HG03378 (cell line): ENCODE data around the gene FGD2.

Source experiments
- ATAC-seq: cut with Tn5 transposase; IDR thresholded peaks from one replicate; pipeline ENCODE4 v1.9.1; 2021; ENCODE audit warnings: mild to moderate bottlenecking, moderate library complexity; ENCODE audit not compliant: unreplicated experiment

FGD2 gene

GRCh38 chr6:37017606-37018197 lies 12.2 kb downstream of the FGD2 start:
- ATAC-seq: no peak

DNA sequence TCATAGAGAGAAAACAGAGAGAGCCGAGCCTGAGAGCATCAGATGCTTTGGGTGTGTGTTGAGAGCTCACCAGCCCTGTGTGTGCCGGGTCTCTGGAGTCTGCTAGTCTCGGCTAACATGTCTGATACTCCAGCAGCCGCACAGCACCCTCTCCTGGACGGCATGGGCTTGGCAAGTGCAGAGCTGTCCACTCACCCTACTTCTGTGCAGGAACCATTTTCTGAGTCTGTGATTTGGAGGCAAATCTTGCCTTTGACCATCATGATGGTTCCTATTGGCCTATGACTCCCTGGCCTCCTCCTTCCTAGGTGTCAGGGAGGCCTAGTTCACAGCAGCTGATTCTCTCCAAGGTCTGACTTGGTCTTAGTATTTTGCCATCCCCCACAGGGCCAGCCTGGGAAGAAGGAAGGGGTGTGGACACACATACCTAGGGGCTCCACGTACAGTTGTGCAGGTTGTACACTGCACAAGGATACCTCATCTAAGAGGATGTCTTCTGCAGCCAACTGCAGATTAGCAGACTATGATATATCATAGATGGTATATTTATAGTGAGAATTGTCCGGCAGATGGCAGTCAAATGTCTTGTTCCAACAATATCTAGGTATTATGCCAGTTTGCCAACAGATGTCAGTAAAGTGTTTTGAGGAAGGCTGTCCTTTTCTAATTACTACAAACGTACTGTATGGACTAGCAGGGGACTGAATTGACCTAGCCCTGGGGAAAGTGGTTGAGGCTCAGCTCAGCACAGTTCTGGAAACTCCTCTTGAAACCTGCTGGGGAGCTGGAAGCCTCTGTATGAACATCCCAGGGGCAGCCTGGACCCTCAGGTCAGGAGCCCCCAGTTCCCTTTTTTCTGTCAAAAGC lies 13.0 kb downstream of the FGD2 start:
- ATAC-seq: peak; percentile 75

GRCh38 chr6:37019065-37019450 lies 13.6 kb downstream of the FGD2 start:
- ATAC-seq: no peak

DNA sequence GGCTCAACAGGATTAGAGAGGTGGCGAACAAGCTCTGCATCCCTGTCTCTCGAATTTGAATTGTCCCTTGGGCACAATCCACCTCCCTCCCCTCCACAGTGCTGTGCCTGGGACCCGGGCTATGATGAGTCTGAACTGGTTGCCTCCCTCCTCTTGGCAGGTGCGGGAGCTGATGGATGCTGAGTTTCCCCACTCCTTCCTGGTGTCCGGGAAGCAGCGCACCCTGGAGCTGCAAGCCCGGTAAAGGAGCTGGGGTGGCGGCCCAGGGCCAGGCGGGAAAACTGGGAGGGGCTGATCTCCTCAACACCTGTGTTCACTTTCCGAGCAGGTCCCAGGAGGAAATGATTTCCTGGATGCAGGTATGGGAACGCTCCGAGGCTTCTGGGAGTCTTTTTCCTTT lies 14.9 kb downstream of the FGD2 start:
- ATAC-seq: no peak

DNA sequence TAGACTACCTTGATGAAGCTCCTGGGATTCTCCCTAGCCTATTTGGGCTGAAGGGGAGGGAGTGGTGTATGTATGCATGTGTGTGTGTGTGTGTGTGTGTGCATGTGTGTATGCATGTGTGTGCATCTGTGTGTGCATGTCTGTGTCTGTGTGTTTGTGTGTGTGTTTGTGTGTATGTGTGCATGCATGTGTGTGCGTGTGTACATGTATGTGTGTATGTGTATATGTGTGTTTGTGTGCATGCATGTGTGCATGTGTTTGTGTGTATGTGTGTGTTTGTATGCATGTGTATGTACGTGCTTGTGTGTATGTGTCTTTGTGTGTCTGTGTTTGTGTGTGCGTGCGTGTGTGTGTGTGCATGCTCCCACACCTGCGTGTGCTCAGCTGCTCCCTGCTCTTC lies 15.4 kb downstream of the FGD2 start:
- no peak for ATAC-seq

DNA sequence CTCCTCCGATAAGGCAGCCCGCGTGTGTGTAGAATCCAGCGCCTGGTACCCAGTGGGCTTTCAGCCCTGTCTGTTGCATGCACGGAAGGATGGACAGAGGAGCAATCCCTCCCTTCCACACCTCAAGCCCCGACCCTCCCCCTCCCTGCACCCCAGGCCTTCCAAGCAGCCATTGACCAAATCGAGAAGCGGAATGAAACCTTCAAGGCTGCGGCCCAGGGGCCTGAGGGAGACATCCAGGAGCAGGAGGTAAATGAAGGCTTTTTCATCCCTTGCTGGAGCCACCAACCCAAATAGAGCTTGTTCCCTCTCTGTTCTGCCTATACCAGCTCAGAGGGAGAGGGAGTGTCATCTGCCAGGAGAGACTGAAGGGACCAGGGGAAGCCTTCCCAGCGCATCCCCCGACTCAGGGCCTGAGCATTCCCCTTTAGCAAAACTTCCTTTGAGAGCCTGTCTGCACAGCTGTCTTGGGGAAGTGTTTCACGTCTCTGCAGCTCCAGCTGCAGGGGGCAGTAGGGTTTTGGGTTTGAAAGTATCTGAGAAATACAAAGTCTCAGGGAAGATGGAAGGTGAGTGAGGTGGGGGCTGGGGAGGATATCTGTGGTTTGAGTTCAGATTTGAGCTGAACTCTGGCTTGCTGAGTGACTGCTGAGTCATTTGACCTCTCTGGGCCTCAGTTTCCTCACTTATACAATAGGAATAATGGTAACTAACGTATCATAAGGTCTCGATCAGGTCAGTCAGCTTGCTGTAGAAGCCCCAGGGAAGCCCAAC lies 16.1 kb downstream of the FGD2 start:
- ATAC-seq: no peak

DNA sequence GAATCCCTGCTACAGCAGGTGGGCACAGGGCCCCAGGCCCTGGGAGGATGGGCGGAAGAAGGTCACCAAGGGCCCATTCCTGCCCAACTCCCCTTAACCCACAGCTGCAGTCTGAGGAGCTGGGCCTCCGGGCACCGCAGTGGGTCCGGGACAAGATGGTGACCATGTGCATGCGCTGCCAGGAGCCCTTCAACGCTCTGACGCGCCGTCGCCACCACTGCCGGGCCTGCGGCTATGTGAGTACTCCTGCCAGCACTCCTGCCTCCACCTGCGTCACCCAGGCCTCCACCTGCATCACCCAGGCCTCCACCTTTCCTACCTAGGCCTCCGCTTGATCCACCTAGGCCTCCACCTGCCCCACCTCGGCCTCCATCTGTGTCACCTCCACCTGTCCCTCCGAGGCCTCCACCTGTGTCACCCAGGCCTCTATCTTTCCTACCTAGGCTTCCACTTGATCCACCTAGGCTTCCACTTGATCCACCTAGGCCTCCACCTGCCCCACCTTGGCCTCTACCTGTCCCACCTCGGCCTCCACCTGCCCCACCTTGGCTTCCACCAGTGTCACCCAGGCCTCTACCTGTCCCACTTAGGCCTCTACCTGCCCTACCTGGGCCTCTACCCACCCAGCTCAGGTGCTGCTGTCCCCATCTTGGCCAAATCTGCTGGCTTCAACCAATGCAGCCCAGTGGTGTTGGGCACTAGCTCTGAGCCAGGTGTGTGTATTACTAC lies 16.8 kb downstream of the FGD2 start:
- ATAC-seq: no peak

GRCh38 chr6:37024656-37025337 lies 19.3 kb downstream of the FGD2 start:
- ATAC-seq: no peak

GRCh38 chr6:37025621-37026466 lies 20.4 kb downstream of the FGD2 start:
- no peak for ATAC-seq

GRCh38 chr6:37027036-37027720 lies 21.7 kb downstream of the FGD2 start:
- no peak for ATAC-seq

- no peak for ATAC-seq
Measured at GRCh38 chr6:37027811-37028469, 22.5 kb downstream of the FGD2 start.

GRCh38 chr6:37029249-37029971 lies 24.0 kb downstream of the FGD2 start:
- ATAC-seq: no peak

- no peak for ATAC-seq
Measured at GRCh38 chr6:37030599-37030998, 25.1 kb downstream of the FGD2 start.

GRCh38 chr6:37032239-37032638 lies 26.8 kb downstream of the FGD2 start:
- ATAC-seq: no peak

- ATAC-seq: no peak
Measured at GRCh38 chr6:37033255-37033654, 27.8 kb downstream of the FGD2 start.

GRCh38 chr6:37033819-37034795 lies 28.7 kb downstream of the FGD2 start:
- ATAC-seq: no peak

DNA sequence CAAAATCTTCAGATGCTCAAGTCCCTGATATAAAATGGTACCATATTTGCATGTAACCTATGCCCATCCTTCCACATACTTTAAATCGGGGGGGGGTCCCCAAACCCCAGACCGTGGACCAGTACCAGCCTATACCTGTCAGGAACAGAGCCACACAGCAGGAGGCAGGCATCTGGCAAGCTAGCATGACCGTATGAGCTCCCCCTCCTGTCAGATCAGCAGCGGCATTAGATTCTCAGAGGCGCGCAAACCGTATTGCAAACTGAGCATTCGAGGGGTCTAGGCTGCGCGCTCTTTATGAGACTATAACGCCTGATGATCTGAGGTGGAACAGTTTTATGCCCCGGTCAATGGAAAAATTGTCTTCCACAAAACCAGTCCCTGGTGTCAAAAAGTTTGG lies 30.7 kb downstream of the FGD2 start:
- no peak for ATAC-seq
